ENCODE results near the gene ANAPC1. TPM values are rescaled to one million over a fixed set of nuclear protein-coding genes. Genes with fewer than 3 reads are reported as not detected.
A peak's percentile ranks its signal among the peaks of the same experiment; 100 is the strongest.
"Not testable (repeated sequence)": the region's sequence is repeated elsewhere in the genome, so short reads cannot be mapped to it uniquely, and the experiment has no call there.

ANAPC1 gene
- total and polyA plus RNA-seq, 4 donors, result 3.5 to 36.9 (median 19.4) TPM

DNA sequence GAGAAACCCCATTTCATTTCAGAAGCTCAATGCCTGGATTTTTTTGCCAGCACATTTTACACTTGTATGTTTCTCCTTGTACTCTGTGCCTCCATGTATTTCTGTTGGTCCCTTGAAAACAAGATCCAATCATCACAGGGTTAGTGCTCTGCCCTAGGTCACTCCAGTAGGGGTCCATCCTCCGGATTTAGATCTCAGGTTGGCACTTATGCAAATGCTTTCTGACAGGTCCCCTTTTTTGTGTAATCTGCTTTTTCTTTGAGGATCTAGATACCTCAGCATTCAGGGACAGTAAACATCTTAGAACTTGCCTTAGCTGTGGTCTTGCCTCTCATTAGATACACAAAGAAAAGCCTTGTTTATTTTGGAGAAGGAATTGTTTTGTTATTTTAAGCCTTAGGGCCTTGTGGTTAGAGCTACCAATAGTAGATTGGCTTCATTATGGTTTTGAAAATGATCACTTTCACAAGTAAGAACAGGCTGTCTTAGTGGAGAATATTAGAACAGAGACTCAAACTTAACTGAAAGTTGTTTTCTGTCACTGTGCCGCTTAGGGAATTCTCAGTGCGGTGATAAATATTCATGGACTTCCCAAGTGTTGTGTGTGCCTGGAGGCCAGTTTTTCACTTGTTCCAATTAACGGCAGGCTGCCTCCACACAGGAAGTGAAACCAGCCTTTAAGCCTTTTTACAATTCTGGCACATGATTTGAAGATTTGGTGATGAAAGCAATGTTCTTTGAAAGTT, 22.2 kb upstream of the ANAPC1 start:
- peaks cover 10 to 48% (median 39%) of the 10 kb centered on the region in 4 donors for H3K4me1 ChIP-seq (ENCODE audit: control insufficient read depth in 4 of 4, insufficient read depth in 4 of 4, low read length in 3 of 4)
- no peak overlapping the region for H3K4me3 ChIP-seq (ENCODE audit: low read depth in 1 of 3, low read length in 3 of 3)
- H3K27ac ChIP-seq (ENCODE audit: low read depth in 1 of 2, low read length in 2 of 2), result peak overlapping the region; percentile 1 to 39
- H3K27me3 ChIP-seq (ENCODE audit: control insufficient read depth in 4 of 4, insufficient read depth in 4 of 4, low read length in 3 of 4), result no peaks in the 10 kb centered on the region
- H3K9ac ChIP-seq (ENCODE audit: low read depth in 1 of 2, low read length in 2 of 2), result no peak overlapping the region
- H3K9me3 ChIP-seq (ENCODE audit: control insufficient read depth in 4 of 4, low read length in 3 of 4), result no peaks in the 10 kb centered on the region
- no peaks in the 10 kb centered on the region for H3K36me3 ChIP-seq (ENCODE audit: control insufficient read depth in 4 of 4, insufficient read depth in 3 of 4, low read depth in 1 of 4, low read length in 3 of 4)
- WGBS, result 29% methylated on average over 4 of the region's 4 CpGs
- no peak for DNase-seq (ENCODE audit: low spot score)
- TF ChIP-seq, protein P1, sequence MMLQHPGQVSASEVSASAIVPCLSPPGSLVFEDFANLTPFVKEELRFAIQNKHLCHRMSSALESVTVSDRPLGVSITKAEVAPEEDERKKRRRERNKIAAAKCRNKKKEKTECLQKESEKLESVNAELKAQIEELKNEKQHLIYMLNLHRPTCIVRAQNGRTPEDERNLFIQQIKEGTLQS (IDR thresholded peaks at IDR 0.05), result no peak
- TF ChIP-seq RAD21 (IDR thresholded peaks at IDR 0.05), result peak in 1 of 2 donors; percentile 17

DNA sequence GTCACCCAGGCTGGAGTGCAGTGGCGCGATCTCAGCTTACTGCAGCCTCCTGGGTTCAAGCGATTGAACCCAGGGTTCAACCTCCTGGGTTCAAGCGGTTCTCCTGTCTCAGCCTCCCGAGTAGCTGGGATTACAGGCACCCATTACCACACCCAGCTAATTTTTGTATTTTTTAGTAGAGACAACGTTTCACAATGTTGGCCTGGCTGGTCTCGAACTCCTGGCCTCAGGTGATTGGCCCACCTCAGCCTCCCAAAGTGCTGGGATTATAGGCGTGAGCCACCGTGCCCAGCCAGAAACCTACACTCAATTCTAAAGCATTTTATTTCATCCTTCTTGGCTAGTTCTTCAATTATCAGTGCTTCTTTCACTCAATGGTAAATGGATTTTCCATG, 21.5 kb upstream of the ANAPC1 start:
- not testable (repeated sequence) for DNase-seq (ENCODE audit: low spot score); H3K4me3 ChIP-seq (ENCODE audit: low read depth in 1 of 3, low read length in 3 of 3); H3K9ac ChIP-seq (ENCODE audit: low read depth in 1 of 2, low read length in 2 of 2)

DNA sequence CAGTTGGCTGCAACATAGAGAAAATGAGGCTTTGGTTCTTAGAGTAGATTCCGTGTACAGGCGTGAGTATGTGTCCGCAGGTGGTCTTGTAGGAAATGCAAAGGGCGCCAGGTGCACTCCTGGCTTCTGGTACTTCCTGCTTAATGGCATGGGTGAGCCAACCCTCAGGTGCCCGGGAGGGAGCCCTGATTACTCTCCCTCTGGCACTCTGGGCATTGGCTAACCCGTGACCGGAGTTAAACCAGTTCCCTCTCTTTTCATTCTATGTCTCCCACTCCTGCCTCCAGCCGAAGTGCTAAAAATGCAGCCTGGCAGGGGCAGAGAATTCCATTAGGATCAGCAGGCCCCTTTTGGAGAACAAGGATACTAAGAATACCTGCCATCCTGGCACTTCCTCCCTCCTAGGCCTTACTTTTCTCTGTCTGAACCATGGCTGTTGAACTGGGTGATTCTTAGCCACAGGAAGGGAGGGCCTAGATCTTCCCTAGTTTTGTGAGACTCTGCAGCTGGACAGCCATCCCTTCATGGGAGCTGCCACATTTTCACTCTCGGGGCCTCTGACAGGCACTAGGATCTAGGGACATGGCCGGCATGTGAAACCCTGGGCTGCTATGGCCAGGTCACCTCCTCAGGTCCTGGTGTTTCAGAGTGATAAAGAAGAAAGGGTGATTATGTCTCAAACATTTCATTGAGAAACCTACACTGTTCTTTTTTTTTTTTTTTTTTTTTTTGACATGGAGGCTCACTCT, 20.9 kb upstream of the ANAPC1 start:
- TF ChIP-seq, protein P2, sequence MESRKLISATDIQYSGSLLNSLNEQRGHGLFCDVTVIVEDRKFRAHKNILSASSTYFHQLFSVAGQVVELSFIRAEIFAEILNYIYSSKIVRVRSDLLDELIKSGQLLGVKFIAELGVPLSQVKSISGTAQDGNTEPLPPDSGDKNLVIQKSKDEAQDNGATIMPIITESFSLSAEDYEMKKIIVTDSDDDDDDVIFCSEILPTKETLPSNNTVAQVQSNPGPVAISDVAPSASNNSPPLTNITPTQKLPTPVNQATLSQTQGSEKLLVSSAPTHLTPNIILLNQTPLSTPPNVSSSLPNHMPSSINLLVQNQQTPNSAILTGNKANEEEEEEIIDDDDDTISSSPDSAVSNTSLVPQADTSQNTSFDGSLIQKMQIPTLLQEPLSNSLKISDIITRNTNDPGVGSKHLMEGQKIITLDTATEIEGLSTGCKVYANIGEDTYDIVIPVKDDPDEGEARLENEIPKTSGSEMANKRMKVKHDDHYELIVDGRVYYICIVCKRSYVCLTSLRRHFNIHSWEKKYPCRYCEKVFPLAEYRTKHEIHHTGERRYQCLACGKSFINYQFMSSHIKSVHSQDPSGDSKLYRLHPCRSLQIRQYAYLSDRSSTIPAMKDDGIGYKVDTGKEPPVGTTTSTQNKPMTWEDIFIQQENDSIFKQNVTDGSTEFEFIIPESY (IDR thresholded peaks at IDR 0.05), result no peak
- TF ChIP-seq TAF1 (conservative IDR thresholded peaks at IDR 0.05), result no peak
- H3K9me3 ChIP-seq (ENCODE audit: control insufficient read depth in 4 of 4, low read length in 3 of 4), result no peaks in the 10 kb centered on the region
- WGBS, result 97% methylated on average over 10 of the region's 10 CpGs
- H3K27ac ChIP-seq (ENCODE audit: low read depth in 1 of 2, low read length in 2 of 2), result no peak overlapping the region
- H3K9ac ChIP-seq (ENCODE audit: low read depth in 1 of 2, low read length in 2 of 2), result no peak overlapping the region
- no peaks in the 10 kb centered on the region for H3K36me3 ChIP-seq (ENCODE audit: control insufficient read depth in 4 of 4, insufficient read depth in 3 of 4, low read depth in 1 of 4, low read length in 3 of 4)
- peaks cover 6 to 46% (median 41%) of the 10 kb centered on the region in 4 donors for H3K4me1 ChIP-seq (ENCODE audit: control insufficient read depth in 4 of 4, insufficient read depth in 4 of 4, low read length in 3 of 4)
- no peak overlapping the region for H3K4me3 ChIP-seq (ENCODE audit: low read depth in 1 of 3, low read length in 3 of 3)
- no peaks in the 10 kb centered on the region for H3K27me3 ChIP-seq (ENCODE audit: control insufficient read depth in 4 of 4, insufficient read depth in 4 of 4, low read length in 3 of 4)
- DNase-seq (ENCODE audit: low spot score), result no peak

More for the DNA sequence above, 21.5 kb upstream of the ANAPC1 start:
- WGBS, result 95% methylated on average over 9 of the region's 9 CpGs
- not testable (repeated sequence) for H3K27me3 ChIP-seq (ENCODE audit: control insufficient read depth in 4 of 4, insufficient read depth in 4 of 4, low read length in 3 of 4); H3K36me3 ChIP-seq (ENCODE audit: control insufficient read depth in 4 of 4, insufficient read depth in 3 of 4, low read depth in 1 of 4, low read length in 3 of 4); H3K9me3 ChIP-seq (ENCODE audit: control insufficient read depth in 4 of 4, low read length in 3 of 4)
- peaks cover 10 to 48% (median 39%) of the 10 kb centered on the region in 4 donors for H3K4me1 ChIP-seq (ENCODE audit: control insufficient read depth in 4 of 4, insufficient read depth in 4 of 4, low read length in 3 of 4)
- peak overlapping the region in 1 of 2 donors; percentile 1 for H3K27ac ChIP-seq (ENCODE audit: low read depth in 1 of 2, low read length in 2 of 2)

DNA sequence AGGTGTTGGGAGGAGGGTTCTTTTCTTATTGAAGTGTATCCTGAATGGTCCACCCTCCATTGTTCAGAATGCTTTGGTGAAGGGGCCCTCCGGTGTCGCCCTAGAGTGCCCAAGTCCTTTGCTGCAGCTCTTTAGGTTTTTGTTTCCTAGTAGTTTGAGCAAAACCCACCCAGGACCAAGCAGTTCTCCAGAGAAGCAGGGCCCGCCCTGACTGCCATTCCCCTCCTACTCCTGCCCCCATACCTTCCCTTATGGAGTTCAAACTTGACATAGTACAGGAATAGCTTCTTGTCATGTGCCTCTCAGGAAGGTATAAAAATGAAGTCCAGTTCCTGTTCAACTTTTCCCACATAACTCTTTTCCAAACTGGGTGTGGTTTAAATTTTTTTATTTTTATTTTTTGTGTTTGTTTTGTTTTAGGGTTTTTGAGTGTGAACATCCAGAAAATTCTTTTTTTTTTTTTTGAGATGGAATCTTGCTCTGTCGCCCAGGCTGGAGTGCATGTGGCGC, 20.0 kb upstream of the ANAPC1 start:
- no peaks in the 10 kb centered on the region for H3K27me3 ChIP-seq (ENCODE audit: control insufficient read depth in 4 of 4, insufficient read depth in 4 of 4, low read length in 3 of 4)
- peaks cover 4 to 41% (median 35%) of the 10 kb centered on the region in 4 donors for H3K4me1 ChIP-seq (ENCODE audit: control insufficient read depth in 4 of 4, insufficient read depth in 4 of 4, low read length in 3 of 4)
- H3K4me3 ChIP-seq (ENCODE audit: low read depth in 1 of 3, low read length in 3 of 3), result no peak overlapping the region
- H3K36me3 ChIP-seq (ENCODE audit: control insufficient read depth in 4 of 4, insufficient read depth in 3 of 4, low read depth in 1 of 4, low read length in 3 of 4), result no peaks in the 10 kb centered on the region
- no peak for DNase-seq (ENCODE audit: low spot score)
- no peak overlapping the region for H3K9ac ChIP-seq (ENCODE audit: low read depth in 1 of 2, low read length in 2 of 2)
- no peaks in the 10 kb centered on the region for H3K9me3 ChIP-seq (ENCODE audit: control insufficient read depth in 4 of 4, low read length in 3 of 4)
- no peak overlapping the region for H3K27ac ChIP-seq (ENCODE audit: low read depth in 1 of 2, low read length in 2 of 2)
- 94% methylated on average over 5 of the region's 5 CpGs for WGBS
- TF ChIP-seq, protein P3, sequence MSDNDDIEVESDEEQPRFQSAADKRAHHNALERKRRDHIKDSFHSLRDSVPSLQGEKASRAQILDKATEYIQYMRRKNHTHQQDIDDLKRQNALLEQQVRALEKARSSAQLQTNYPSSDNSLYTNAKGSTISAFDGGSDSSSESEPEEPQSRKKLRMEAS (IDR thresholded peaks at IDR 0.05), result no peak
- no peak for TF ChIP-seq RAD21 (IDR thresholded peaks at IDR 0.05)
- no peak for TF ChIP-seq RXRA (IDR thresholded peaks at IDR 0.05)
- TF ChIP-seq, protein P4, sequence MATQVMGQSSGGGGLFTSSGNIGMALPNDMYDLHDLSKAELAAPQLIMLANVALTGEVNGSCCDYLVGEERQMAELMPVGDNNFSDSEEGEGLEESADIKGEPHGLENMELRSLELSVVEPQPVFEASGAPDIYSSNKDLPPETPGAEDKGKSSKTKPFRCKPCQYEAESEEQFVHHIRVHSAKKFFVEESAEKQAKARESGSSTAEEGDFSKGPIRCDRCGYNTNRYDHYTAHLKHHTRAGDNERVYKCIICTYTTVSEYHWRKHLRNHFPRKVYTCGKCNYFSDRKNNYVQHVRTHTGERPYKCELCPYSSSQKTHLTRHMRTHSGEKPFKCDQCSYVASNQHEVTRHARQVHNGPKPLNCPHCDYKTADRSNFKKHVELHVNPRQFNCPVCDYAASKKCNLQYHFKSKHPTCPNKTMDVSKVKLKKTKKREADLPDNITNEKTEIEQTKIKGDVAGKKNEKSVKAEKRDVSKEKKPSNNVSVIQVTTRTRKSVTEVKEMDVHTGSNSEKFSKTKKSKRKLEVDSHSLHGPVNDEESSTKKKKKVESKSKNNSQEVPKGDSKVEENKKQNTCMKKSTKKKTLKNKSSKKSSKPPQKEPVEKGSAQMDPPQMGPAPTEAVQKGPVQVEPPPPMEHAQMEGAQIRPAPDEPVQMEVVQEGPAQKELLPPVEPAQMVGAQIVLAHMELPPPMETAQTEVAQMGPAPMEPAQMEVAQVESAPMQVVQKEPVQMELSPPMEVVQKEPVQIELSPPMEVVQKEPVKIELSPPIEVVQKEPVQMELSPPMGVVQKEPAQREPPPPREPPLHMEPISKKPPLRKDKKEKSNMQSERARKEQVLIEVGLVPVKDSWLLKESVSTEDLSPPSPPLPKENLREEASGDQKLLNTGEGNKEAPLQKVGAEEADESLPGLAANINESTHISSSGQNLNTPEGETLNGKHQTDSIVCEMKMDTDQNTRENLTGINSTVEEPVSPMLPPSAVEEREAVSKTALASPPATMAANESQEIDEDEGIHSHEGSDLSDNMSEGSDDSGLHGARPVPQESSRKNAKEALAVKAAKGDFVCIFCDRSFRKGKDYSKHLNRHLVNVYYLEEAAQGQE (IDR thresholded peaks at IDR 0.05), result no peak
- TF ChIP-seq, protein P1 (IDR thresholded peaks at IDR 0.05), result no peak
- no peak for TF ChIP-seq TAF1 (conservative IDR thresholded peaks at IDR 0.05)
- TF ChIP-seq EGR1 (IDR thresholded peaks at IDR 0.05; ENCODE audit: low read depth in 2 of 2), result no peak
- no peak for TF ChIP-seq YY1 (IDR thresholded peaks at IDR 0.05)
- TF ChIP-seq HNF4G (IDR thresholded peaks at IDR 0.05), result no peak
- TF ChIP-seq, protein P5, sequence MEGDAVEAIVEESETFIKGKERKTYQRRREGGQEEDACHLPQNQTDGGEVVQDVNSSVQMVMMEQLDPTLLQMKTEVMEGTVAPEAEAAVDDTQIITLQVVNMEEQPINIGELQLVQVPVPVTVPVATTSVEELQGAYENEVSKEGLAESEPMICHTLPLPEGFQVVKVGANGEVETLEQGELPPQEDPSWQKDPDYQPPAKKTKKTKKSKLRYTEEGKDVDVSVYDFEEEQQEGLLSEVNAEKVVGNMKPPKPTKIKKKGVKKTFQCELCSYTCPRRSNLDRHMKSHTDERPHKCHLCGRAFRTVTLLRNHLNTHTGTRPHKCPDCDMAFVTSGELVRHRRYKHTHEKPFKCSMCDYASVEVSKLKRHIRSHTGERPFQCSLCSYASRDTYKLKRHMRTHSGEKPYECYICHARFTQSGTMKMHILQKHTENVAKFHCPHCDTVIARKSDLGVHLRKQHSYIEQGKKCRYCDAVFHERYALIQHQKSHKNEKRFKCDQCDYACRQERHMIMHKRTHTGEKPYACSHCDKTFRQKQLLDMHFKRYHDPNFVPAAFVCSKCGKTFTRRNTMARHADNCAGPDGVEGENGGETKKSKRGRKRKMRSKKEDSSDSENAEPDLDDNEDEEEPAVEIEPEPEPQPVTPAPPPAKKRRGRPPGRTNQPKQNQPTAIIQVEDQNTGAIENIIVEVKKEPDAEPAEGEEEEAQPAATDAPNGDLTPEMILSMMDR (IDR thresholded peaks at IDR 0.05; ENCODE audit: low read depth, low read length, missing input control), result no peak

Measured in liver (tissue), 9 donors.